ENCODE results near the gene LIN37.

The LIN37 gene

GRCh38 chr19:35780058-35780457 is 31.7 kb downstream of the LIN37 start:
- no peaks in the 10 kb centered on the region for H3K9me3 ChIP-seq
- TF ChIP-seq CTCF (IDR thresholded peaks at IDR 0.05), result no peak
- H3K27me3 ChIP-seq, result no peaks in the 10 kb centered on the region
- H3K4me1 ChIP-seq (ENCODE audit: control insufficient read depth in 1 of 2, insufficient read depth in 1 of 2, low read depth in 1 of 2, low read length in 1 of 2), result peaks cover 9 to 12% of the 10 kb centered on the region in 2 experiments
- no peak overlapping the region for H3K4me3 ChIP-seq (ENCODE audit: low read depth in 1 of 2, low read length in 1 of 2)
- peaks cover 76% of the 10 kb centered on the region for H3K36me3 ChIP-seq
- H3K27ac ChIP-seq, result no peak overlapping the region

GRCh38 chr19:35780717-35781116 is 32.3 kb downstream of the LIN37 start:
- TF ChIP-seq CTCF (IDR thresholded peaks at IDR 0.05), result no peak
- peaks cover 7 to 10% of the 10 kb centered on the region in 2 experiments for H3K4me1 ChIP-seq (ENCODE audit: control insufficient read depth in 1 of 2, insufficient read depth in 1 of 2, low read depth in 1 of 2, low read length in 1 of 2)
- H3K4me3 ChIP-seq (ENCODE audit: low read depth in 1 of 2, low read length in 1 of 2), result no peak overlapping the region
- H3K27me3 ChIP-seq, result no peaks in the 10 kb centered on the region
- peaks cover 82% of the 10 kb centered on the region for H3K36me3 ChIP-seq
- no peak overlapping the region for H3K27ac ChIP-seq
- no peaks in the 10 kb centered on the region for H3K9me3 ChIP-seq

- peaks cover 0 to 1% of the 10 kb centered on the region in 2 experiments for H3K4me1 ChIP-seq (ENCODE audit: control insufficient read depth in 1 of 2, insufficient read depth in 1 of 2, low read depth in 1 of 2, low read length in 1 of 2)
- H3K27ac ChIP-seq, result no peak overlapping the region
- no peaks in the 10 kb centered on the region for H3K9me3 ChIP-seq
- no peak overlapping the region for H3K4me3 ChIP-seq (ENCODE audit: low read depth in 1 of 2, low read length in 1 of 2)
- peaks cover 91% of the 10 kb centered on the region for H3K36me3 ChIP-seq
- no peak for TF ChIP-seq CTCF (IDR thresholded peaks at IDR 0.05)
- no peaks in the 10 kb centered on the region for H3K27me3 ChIP-seq
These were observed 33.3 kb downstream of the LIN37 start for GRCh38 chr19:35781650-35782049.

GRCh38 chr19:35782589-35782988 is 34.2 kb downstream of the LIN37 start:
- Histone ChIP-seq H3K36me3 (peaks cover 97% of the 10 kb centered on the region), H3K4me3 (ENCODE audit: low read depth in 1 of 2, low read length in 1 of 2) (no peak overlapping the region), H3K4me1 (ENCODE audit: control insufficient read depth in 1 of 2, insufficient read depth in 1 of 2, low read depth in 1 of 2, low read length in 1 of 2) (no peaks in the 10 kb centered on the region), H3K27ac (no peak overlapping the region), H3K9me3 (no peaks in the 10 kb centered on the region), H3K27me3 (no peaks in the 10 kb centered on the region)
- TF ChIP-seq CTCF (IDR thresholded peaks at IDR 0.05), result no peak

- TF ChIP-seq CTCF (IDR thresholded peaks at IDR 0.05), result no peak
These were observed 35.4 kb downstream of the LIN37 start for GRCh38 chr19:35783469-35784434.

More at GRCh38 chr19:35783469-35784434, 35.4 kb downstream of the LIN37 start:
- Histone ChIP-seq H3K9me3 (no peaks in the 10 kb centered on the region), H3K27ac (no peak overlapping the region), H3K4me3 (ENCODE audit: low read depth in 1 of 2, low read length in 1 of 2) (no peak overlapping the region), H3K36me3 (peaks cover 94% of the 10 kb centered on the region), H3K4me1 (ENCODE audit: control insufficient read depth in 1 of 2, insufficient read depth in 1 of 2, low read depth in 1 of 2, low read length in 1 of 2) (no peaks in the 10 kb centered on the region), H3K27me3 (no peaks in the 10 kb centered on the region)
